ENCODE data around the gene SMU1. TPM values are rescaled to one million over a fixed set of nuclear protein-coding genes. Genes with fewer than 3 reads are reported as not detected.
A peak's percentile ranks its signal among the peaks of the same experiment; 100 is the strongest.

SMU1 gene
- total RNA-seq, 2 experiments from 2014 or later: 20.0 to 23.0 TPM

DNA sequence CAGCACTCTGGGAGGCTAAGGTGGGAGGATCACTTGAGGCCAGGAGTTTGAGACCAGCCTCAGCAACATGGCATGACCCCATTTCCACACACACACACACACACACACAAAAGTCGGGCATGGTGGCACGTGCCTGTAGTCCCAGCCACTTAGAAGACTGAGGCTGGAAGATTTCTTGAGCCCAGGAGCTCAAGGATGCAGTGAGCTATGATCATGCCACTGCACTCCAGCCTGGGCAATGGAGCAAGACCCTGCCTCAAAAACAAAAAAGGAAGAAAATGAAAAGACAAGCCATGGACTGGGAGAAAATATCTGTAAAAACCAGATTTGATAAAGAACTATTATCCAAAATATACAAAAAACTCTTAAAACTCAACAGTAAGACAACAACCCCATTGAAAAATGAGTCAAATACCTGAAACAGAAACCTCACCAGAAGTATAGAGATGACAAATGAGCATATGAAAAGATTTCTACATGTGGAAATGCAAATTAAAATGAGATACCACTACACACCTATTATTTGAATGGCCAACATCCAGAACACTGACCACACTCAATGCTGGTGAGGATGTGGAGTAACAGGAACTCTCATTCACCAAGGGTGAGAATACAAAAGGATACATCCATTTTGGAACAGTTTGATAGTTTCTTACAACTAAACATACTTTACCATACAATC is 26.7 kb downstream of the SMU1 start:
- peak overlapping the region; percentile 39 for H3K27ac Mint-ChIP-seq
- no peaks in the 10 kb centered on the region for H3K27me3 Mint-ChIP-seq
- H3K9me3 Mint-ChIP-seq (ENCODE audit: low read depth): no peaks in the 10 kb centered on the region
- peaks cover 58% of the 10 kb centered on the region for H3K36me3 Mint-ChIP-seq
- CTCF ChIA-PET: no interaction called here
- peaks cover 13% of the 10 kb centered on the region for H3K4me1 Mint-ChIP-seq
- no peak overlapping the region for H3K4me3 Mint-ChIP-seq
- DNase-seq (no peak), ATAC-seq (no peak)

DNA sequence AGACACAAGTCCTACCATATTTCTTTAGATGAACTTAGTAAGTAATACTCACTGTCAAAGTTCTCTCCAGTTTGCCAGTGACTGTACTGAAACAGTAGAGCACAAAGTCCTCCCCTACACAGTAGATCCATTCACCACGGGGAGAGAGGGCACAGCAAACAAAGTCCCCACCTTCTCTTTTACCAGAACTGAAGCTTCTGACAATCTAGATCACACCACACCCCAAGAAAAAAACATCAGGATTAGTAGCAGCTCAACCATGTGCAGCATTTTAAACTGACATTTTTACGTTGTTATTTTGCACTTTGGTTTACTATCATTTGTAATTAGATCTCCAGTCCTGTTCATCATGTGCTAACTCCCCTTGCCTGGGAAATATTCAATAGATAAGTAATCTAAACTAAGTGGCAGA is 28.4 kb downstream of the SMU1 start:
- Mint-ChIP-seq H3K27ac (no peak overlapping the region), H3K4me1 (peaks cover 27% of the 10 kb centered on the region), H3K27me3 (no peaks in the 10 kb centered on the region), H3K4me3 (no peak overlapping the region), H3K9me3 (ENCODE audit: low read depth) (no peaks in the 10 kb centered on the region), H3K36me3 (peaks cover 53% of the 10 kb centered on the region)
- ATAC-seq (no peak), DNase-seq (no peak)
- CTCF ChIA-PET: interaction anchor here (0.7 kb wide), 1 partner anchor 12 kb away, joined by 3 read pairs; no protein-coding TSS in a partner anchor

DNA sequence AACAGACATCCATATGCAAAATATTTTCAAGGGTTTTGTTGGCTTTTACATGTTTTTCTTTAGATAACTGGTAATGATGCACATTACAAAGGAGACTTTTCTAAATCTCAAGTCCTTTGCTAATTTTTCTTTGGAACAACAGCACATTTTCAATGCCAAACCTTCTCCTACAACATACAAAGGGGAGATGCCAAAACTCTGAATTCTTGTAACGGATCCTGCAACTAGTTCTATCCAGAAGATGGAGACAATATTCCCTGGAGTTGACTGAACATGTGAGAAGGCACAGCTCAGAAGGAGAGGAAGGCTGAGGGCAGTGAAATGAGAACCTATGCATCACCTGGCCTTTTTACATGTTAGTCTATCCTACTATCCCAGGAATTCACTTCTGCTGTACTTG is 30.4 kb downstream of the SMU1 start:
- Mint-ChIP-seq H3K27me3 (no peaks in the 10 kb centered on the region), H3K4me3 (no peak overlapping the region), H3K27ac (peak overlapping the region; percentile 29), H3K36me3 (peaks cover 40% of the 10 kb centered on the region), H3K4me1 (peaks cover 27% of the 10 kb centered on the region), H3K9me3 (ENCODE audit: low read depth) (no peaks in the 10 kb centered on the region)
- DNase-seq: no peak
- ATAC-seq: no peak
- CTCF ChIA-PET: no interaction called here

DNA sequence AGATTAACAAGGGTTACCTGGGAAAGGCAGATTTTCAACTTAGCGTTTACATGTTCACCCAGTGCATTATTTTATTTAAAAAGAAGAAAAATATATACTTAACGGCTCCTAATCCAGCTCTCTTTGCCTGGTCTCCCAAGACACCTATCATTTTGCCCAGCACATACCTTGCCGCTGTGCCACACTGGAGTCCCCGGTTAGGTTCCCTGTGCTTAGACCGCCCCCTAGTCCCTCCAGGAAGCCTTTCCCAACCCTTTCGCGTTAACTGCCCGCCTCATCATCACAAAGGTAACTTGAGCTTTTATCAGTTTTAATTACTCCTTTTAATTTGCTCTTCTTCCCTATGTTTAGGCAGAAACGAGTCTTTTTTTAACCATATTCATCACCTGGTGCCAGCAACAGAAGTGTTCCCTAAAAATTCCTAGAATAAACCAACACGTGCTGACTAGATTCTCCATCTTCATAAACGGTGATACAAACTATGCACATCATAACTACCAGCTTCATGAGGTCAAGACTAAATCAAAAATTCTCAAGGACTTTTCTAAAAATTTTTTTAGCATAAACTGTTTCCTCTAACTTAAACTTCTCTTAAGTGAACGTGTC is 31.7 kb downstream of the SMU1 start:
- CTCF ChIA-PET: interaction anchor here (0.6 to 1.9 kb wide), 7 partner anchors 15 to 125 kb away, joined by 3 to 5 read pairs (median 3); partner anchors contain the start of gene DNAJA1
- Mint-ChIP-seq H3K27ac (peak overlapping the region; percentile 81), H3K9me3 (ENCODE audit: low read depth) (no peaks in the 10 kb centered on the region)

DNA sequence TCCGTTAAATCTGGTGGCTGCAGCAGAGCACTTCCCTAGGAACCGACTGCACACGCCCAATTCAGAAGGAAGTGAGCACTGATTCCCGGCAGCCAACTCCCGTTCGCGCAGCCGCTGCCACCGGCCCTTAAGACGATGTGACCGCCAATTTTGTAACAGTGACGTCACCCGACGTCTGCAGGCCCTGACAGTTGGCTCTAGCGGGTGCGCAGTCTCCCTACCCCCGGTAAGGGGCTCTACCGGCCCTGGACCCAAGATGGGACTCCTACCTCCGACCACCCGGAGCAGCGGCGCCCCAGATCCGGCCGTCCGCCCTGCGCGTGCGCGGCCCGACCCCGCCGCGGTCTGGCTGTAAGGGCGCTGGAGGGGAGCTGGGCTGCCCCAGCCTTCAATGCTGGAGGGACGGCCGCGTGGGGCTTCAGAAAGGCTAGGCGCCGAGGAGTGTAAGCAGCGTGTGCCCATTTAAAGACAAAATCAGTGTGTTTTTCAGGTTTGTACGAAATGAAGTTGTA is 32.3 kb downstream of the SMU1 start:
- Mint-ChIP-seq H3K9me3 (ENCODE audit: low read depth) (no peaks in the 10 kb centered on the region), H3K27ac (peak overlapping the region; percentile 81), H3K27me3 (no peaks in the 10 kb centered on the region), H3K4me1 (peaks cover 21% of the 10 kb centered on the region), H3K4me3 (peak overlapping the region; percentile 83), H3K36me3 (peaks cover 40% of the 10 kb centered on the region)
- CTCF ChIA-PET: interaction anchor here (0.6 to 1.9 kb wide), 8 partner anchors 15 to 126 kb away, joined by 3 to 5 read pairs (median 4); partner anchors contain the start of gene DNAJA1
- peak; percentile 77 for ATAC-seq
- DNase-seq: peak; percentile 86

More for the DNA sequence above, 31.7 kb downstream of the SMU1 start:
- Mint-ChIP-seq H3K4me1 (peaks cover 22% of the 10 kb centered on the region), H3K27me3 (no peaks in the 10 kb centered on the region), H3K4me3 (peak overlapping the region; percentile 83), H3K36me3 (peaks cover 41% of the 10 kb centered on the region)
- DNase-seq (no peak), ATAC-seq (no peak)

DNA sequence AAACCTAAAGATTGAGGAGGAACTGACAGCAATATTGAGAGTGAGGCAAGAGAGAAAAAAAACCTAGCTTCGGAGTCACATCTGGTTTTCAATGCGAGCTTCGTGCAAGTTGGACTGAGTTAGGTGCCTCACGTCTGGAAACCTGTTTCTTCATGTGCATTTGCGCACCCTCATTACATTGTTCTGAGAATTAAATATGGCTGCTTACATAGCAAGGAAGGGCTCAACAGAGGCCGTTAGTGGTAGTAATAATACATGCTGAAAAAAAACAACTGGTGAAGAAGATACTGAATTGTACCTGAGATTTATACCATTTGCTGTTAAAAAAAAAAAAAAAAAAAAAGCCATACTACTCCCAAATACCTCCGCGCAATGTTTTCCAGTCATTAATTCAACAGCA is 32.8 kb downstream of the SMU1 start:
- Mint-ChIP-seq H3K4me1 (peaks cover 21% of the 10 kb centered on the region), H3K27me3 (no peaks in the 10 kb centered on the region), H3K9me3 (ENCODE audit: low read depth) (no peaks in the 10 kb centered on the region), H3K36me3 (peaks cover 40% of the 10 kb centered on the region), H3K4me3 (peak overlapping the region; percentile 83), H3K27ac (peak overlapping the region; percentile 81)
- CTCF ChIA-PET: interaction anchor here (0.7 to 1.9 kb wide), 2 partner anchors 28 to 126 kb away, joined by 4 to 5 read pairs; no protein-coding TSS in a partner anchor
- DNase-seq (no peak), ATAC-seq (no peak)

DNA sequence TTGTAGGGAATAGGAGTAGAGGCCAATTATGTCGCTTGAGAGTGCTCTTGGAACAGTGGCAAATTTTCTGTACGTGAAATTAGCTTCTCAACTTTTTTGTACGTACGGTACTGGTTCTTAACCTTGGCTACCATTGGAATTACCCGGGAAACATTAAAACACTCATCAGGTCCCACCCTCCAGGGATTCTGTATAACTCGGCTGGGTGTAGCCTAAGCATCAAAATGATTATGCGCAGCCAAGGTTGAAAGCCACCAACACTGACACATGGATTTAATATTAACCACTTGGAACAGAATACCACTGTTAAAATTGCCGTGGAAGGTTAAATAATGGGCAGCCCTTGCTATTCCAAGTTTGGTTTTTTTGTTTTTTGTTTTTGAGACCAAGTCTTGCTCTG is 34.0 kb downstream of the SMU1 start:
- ATAC-seq: no peak
- H3K27ac Mint-ChIP-seq: no peak overlapping the region
- H3K4me1 Mint-ChIP-seq: peaks cover 22% of the 10 kb centered on the region
- H3K36me3 Mint-ChIP-seq: peaks cover 43% of the 10 kb centered on the region
- H3K4me3 Mint-ChIP-seq: no peak overlapping the region
- DNase-seq: no peak
- H3K27me3 Mint-ChIP-seq: no peaks in the 10 kb centered on the region
- CTCF ChIA-PET: no interaction called here
- H3K9me3 Mint-ChIP-seq (ENCODE audit: low read depth): no peaks in the 10 kb centered on the region

DNA sequence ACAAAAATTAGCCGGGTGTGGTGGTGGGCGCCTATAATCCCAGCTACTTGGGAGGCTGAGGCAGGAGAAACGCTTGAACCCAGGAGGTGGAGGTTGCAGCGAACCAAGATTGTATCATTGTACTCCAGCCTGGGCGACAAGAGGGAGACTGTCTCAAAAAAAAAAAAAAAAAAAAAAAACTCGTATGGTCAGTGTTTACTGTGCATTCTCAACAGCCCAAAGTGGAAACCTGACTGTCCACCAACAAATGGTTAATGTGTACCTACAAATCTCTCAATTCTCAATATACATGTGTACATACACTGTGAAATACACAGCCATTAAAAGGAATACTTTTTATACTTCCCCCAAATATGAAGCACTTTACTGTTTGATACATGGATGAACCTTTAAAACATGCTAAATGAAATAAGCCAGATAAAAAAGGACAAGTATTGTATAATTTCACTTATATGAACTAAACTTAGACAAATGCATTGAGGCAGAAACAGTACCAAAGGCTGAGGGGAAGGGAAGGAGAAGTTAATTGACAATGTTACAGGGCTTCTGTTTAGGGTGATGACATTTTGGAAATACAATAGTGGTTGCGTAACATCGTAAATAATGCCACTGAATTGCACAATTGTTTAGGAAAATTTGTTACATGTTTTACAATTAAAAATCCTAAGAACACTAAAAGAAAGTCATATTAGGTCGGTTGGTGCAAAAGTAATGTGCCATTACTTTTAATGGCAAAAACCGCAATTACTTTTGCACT is 34.9 kb downstream of the SMU1 start:
- ATAC-seq (no peak), DNase-seq (no peak)
- CTCF ChIA-PET: no interaction called here
- H3K27me3 Mint-ChIP-seq: no peaks in the 10 kb centered on the region
- no peak overlapping the region for H3K4me3 Mint-ChIP-seq
- no peaks in the 10 kb centered on the region for H3K9me3 Mint-ChIP-seq (ENCODE audit: low read depth)
- H3K36me3 Mint-ChIP-seq: peaks cover 42% of the 10 kb centered on the region
- no peak overlapping the region for H3K27ac Mint-ChIP-seq
- peaks cover 22% of the 10 kb centered on the region for H3K4me1 Mint-ChIP-seq

DNA sequence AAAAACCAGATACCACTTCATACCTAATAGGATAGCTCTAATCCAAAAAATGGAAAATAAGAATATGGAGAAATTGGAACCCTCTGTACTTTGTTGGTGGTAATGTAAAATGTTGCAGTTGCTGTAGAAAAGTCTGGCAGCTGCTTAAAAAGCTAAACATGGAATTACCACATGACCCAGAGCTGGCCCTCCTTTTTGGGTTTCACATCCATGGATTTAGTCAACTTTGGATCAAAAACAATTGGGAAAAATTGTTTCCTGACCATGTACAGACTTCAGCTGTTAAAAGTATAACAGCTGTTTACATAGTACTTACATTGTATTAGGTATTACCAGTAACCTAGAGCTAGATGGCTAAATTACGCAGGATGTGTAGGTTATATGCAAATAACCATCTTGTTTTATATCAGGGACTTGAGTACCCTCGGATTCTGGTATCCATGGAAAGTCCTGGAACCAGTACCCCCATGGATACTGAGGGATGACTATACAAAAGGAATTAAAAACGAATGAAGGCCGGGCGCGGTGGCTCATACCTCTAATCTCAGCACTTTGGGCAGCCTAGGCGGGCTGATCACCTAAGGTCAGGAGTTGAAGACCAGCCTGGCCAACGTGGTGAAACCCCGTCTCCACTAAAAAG is 35.6 kb downstream of the SMU1 start:
- no peaks in the 10 kb centered on the region for H3K9me3 Mint-ChIP-seq (ENCODE audit: low read depth)
- H3K36me3 Mint-ChIP-seq: peaks cover 45% of the 10 kb centered on the region
- no peak overlapping the region for H3K4me3 Mint-ChIP-seq
- H3K27ac Mint-ChIP-seq: no peak overlapping the region
- no peak for ATAC-seq
- H3K27me3 Mint-ChIP-seq: no peaks in the 10 kb centered on the region
- DNase-seq: no peak
- CTCF ChIA-PET: interaction anchor here (0.7 kb wide), 1 partner anchor 183 kb away, joined by 4 read pairs; no protein-coding TSS in a partner anchor
- peaks cover 25% of the 10 kb centered on the region for H3K4me1 Mint-ChIP-seq

DNA sequence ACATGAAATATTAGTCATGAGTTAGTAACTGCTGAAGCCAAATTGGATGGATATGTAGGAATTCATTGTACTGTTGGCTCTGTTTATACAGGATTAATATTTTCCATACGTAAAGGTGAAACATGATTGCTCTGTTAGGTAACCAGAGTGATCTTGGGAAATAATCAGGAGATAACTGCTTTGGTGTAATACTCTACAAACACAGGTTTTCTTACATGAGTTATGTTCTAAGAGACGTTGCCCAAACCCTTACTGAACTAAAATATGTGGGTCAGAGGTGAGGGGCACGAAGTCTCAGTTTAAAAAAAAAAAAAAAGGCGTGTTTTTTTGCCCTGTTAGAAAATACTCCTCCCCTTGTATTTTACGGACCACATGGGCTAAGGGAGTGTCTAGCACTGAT is 43.6 kb downstream of the SMU1 start:
- Mint-ChIP-seq H3K9me3 (ENCODE audit: low read depth) (no peaks in the 10 kb centered on the region), H3K4me1 (peaks cover 53% of the 10 kb centered on the region), H3K27ac (no peak overlapping the region), H3K36me3 (peaks cover 79% of the 10 kb centered on the region), H3K4me3 (no peak overlapping the region), H3K27me3 (no peaks in the 10 kb centered on the region)
- CTCF ChIA-PET: no interaction called here
- DNase-seq (no peak), ATAC-seq (no peak)

DNA sequence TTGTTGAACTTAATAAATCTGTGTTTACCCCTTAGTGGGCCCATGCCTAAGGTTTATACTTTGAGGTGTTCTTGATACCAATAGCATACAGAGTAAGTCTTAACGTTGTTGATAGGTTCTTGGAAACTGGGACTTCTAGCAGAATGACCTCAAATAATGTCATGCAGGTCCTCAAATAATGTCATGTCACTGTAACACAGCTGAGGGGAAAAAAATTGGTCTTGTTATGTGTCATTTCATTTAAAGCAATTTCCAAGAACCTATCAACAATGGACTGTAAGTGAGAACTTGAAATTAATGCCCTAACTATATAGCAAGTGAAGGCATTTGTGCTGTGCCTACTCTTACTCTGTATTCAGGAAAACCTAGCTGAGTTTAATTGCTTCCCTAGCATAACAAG is 44.2 kb downstream of the SMU1 start:
- CTCF ChIA-PET: no interaction called here
- Mint-ChIP-seq H3K4me1 (peaks cover 56% of the 10 kb centered on the region), H3K27ac (no peak overlapping the region), H3K9me3 (ENCODE audit: low read depth) (no peaks in the 10 kb centered on the region), H3K36me3 (peaks cover 80% of the 10 kb centered on the region), H3K27me3 (no peaks in the 10 kb centered on the region), H3K4me3 (no peak overlapping the region)
- ATAC-seq (no peak), DNase-seq (no peak)

DNA sequence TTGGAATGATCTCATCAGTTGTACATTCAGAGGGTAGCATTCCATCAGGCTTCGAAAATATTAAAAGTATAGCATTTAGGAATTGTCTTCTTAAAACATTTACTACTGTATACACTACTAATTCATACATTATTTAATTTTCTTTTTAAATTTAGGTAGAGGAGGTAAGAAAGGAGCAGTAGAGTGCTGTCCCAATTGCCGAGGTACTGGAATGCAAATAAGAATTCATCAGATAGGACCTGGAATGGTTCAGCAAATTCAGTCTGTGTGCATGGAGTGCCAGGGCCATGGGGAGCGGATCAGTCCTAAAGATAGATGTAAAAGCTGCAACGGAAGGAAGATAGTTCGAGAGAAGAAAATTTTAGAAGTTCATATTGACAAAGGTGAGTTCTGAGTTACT is 46.2 kb downstream of the SMU1 start:
- Mint-ChIP-seq H3K27ac (no peak overlapping the region), H3K36me3 (peaks cover 81% of the 10 kb centered on the region), H3K9me3 (ENCODE audit: low read depth) (no peaks in the 10 kb centered on the region), H3K4me1 (peaks cover 65% of the 10 kb centered on the region), H3K27me3 (no peaks in the 10 kb centered on the region), H3K4me3 (no peak overlapping the region)
- ATAC-seq (no peak), DNase-seq (no peak)
- CTCF ChIA-PET: interaction anchor here (1.5 kb wide), 1 partner anchor 14 kb away, joined by 3 read pairs; no protein-coding TSS in a partner anchor

DNA sequence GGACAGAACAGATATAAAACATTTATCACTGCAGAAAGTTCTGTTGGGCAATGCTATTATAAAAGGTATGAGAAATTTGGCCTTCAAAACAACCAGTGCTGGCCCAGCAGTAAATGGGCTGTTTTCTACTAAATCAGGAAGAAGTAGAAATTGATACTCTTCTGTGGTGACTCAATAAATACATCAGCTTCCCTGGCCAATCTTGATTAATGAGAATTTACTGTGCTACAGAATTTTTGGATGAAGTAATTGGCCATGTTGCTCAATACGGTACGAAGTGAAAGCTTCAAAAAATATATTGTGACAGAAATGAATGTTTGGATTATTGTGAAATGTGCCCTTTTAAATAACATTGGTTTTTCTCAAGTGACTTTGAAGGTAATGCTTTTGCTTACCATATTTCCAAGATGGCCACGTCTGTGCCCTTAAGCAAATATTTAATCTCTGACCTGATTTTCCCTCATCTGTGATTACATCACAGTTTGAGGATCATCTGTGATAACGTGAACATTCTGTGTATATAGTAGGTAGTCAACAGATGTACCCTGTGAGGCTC is 47.2 kb downstream of the SMU1 start:
- DNase-seq: no peak
- Mint-ChIP-seq H3K27ac (peak overlapping the region; percentile 59), H3K4me1 (peaks cover 65% of the 10 kb centered on the region), H3K4me3 (peak overlapping the region; percentile 96), H3K36me3 (peaks cover 74% of the 10 kb centered on the region), H3K9me3 (ENCODE audit: low read depth) (no peaks in the 10 kb centered on the region), H3K27me3 (no peaks in the 10 kb centered on the region)
- CTCF ChIA-PET: interaction anchor here (1.5 kb wide), 1 partner anchor 15 kb away, joined by 3 read pairs; no protein-coding TSS in a partner anchor
- no peak for ATAC-seq
